HT1080 (cell line): ENCODE results near the gene AHR. TPM values are rescaled to one million over a fixed set of nuclear protein-coding genes. Genes with fewer than 3 reads are reported as not detected.
"Not testable (repeated sequence)": the region's sequence is repeated elsewhere in the genome, so short reads cannot be mapped to it uniquely, and the experiment has no call there.

Experiments
- DNase-seq: peaks from one replicate; pipeline ENCODE4 v3.0.0-alpha.2; 2015; ENCODE audit warnings: low read depth
- small RNA-seq: library from RNA; depleted of rRNA; stranded (forward); fragments of <200 nt; gene quantifications from one replicate; pipeline ENCODE3, GENCODE V24; 2014
- total RNA-seq: library from RNA; depleted of rRNA; stranded (reverse); fragments of >200 nt; shearing (Covaris generic); gene quantifications from 2 replicates; pipeline ENCODE4 v1.2.3, GENCODE V29; 2014

Gene AHR
- total RNA-seq, 1 experiment from 2014 or later: 21.7 TPM

DNA sequence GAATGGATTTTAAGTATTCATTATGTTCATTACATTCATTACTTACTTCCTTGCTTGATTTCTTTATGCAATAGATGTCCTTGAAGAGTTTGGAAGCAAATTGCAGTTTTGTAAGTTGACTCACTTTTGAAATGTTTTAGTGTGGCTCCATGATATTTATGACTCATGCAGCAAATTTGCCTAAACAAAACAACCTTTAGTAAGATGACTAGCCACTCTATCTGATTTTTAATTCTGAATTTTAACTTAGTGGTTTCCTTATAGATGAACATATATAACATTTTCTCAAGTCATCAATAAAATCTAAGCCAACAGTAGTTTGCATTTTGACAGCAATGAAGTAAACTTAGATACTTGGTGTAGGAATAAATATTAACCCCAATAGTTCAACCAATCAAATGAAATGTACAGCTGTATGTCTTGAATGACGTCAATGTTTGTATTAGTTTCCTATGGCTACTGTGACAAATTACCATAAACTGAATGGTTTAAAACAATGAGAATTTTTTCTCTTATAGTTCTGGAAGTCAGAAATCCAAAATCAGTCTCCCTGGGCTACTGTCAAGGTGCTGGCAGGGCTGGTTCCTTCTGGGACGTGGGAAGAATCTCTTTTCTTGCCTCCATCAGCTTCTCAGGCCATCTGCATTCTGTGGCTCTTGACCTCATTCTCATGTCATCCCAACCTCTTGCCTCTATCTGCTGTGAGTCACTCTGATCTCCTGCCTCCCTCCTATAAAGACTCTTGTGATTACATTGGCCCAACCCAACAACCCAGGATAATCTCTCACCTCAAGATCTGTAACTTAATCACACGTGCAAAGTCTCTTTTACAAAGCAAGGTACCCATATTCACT lies 73.4 kb downstream of the AHR start:
- DNase-seq: peak; percentile 95

GRCh38 chr7:17374157-17374556 lies 75.7 kb downstream of the AHR start:
- DNase-seq: no peak

GRCh38 chr7:17374654-17375053 lies 76.2 kb downstream of the AHR start:
- no peak for DNase-seq

DNA sequence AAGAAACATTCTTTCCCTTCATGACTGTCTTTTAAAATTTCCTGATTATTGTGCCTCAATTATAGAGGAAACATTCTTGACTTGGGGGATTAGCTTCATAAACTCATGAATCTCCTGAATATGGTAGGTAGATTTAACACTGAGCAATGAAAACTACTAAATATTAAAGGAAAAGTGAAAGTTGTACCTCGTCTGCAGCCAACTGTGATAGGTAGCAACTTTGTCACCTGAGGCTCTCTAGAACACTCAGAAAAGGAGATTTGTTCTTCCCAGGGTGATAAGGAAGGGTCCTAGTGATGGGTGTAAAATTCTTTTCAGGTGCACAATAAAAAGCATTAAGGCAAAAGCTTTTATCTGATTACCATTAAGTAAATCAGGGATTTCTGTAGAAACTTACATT lies 78.1 kb downstream of the AHR start:
- DNase-seq: no peak

DNA sequence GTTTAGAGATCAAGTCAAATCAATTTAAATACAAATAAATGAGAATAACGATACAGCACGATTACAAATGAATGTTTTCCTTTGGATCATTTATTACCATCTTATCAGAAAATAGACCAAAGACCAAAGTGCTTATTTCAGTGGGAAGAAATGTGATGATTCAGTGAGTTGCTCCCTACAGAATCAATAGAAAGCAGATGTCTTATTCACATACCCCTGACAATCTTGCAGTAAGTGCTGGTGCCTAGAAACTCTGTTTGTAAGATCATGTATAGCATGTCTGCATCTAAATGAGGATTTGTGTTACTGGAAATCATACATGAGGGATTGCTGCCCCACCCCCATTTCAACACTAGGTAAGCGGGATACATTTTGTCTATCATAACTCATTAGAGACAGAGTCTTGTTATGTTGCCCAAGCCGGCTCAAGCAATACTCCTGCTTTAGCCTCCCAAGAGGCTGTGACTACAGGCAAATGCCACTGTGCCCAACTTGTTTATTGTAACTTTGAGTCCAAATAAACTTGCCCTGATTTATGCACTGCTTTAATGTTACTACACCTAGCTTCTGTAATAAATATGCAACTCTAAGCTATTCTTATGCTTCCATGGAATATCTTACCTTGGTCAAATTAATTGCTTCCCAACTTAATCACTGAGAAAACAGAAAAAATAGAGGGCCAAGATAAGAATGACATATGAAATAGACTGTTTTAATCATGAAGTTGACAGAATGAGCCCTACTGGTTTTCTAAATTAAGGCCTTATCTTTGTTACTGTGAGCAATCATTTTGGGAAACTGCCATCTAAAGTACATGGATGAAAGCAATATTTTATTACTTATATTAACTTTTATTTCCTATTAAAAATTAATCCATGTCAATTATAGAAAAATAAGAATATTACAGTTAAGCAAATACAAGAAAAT lies 82.5 kb downstream of the AHR start:
- no peak for DNase-seq

GRCh38 chr7:17382408-17383354 lies 84.2 kb downstream of the AHR start:
- not testable (repeated sequence) for DNase-seq

- DNase-seq: no peak
Observed at GRCh38 chr7:17384400-17384799, 85.9 kb downstream of the AHR start.

DNA sequence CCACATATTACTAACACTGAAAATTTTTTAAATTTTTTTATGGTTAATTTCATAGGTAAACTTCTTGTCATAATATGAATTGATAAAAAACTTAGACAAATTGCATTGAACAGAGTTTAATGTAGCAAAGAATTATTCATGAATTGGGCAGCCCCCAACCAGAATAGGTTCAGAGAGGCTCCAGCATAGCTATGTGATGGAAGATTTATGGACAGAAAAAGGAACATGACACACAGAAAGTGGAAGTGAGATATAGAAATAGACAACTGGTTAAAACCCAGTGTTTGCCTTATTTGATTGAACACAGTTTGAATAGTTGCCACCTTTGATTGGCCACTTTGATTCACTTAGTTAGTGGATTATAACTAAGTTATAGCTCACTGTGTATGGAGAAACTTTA lies 87.2 kb downstream of the AHR start:
- no peak for DNase-seq

- no peak for DNase-seq
Observed at GRCh38 chr7:17390392-17390791, 91.9 kb downstream of the AHR start.

- no peak for DNase-seq
Observed at GRCh38 chr7:17391366-17391765, 92.9 kb downstream of the AHR start.

- no peak for DNase-seq
Observed at GRCh38 chr7:17392846-17393245, 94.4 kb downstream of the AHR start.

GRCh38 chr7:17394563-17394962 lies 96.1 kb downstream of the AHR start:
- not testable (repeated sequence) for DNase-seq

Small RNA genes within 50 kb of the gene (small RNA-seq; reads per million reads assigned to genes)
- gene RF00092: not detected
